Activated CD8-positive, alpha-beta T cell treated with anti-CD3 and anti-CD28 coated beads for 36 hours (primary cell): ENCODE results near the gene TMEM42. TPM values are rescaled to one million over a fixed set of nuclear protein-coding genes. Genes with fewer than 3 reads are reported as not detected.

Source experiments
- ATAC-seq: fragments of 200-7000 bp; cut with Tn5 transposase; one replicate; pipeline ENCODE4 v1.10.0; 2021; ENCODE audit warnings: mild to moderate bottlenecking, moderate library complexity
- CTCF ChIA-PET: fragments of 350-600 bp; sonication (Branson Sonifier 250); formaldehyde crosslinking; loops from one replicate; lab custom pipeline; 2021; ENCODE audit warnings: antibody characterized with exemption; lab: Charles Lee
- POLR2A ChIA-PET: fragments of 350-600 bp; sonication (Branson Sonifier 250); formaldehyde crosslinking; loops from one replicate; lab custom pipeline; 2021; ENCODE audit warnings: antibody characterized with exemption; lab: Charles Lee
- DNase-seq: peaks from one replicate; pipeline ENCODE4 v3.0.0-alpha.2; 2020
- H3K27ac Mint-ChIP-seq: one replicate; pipeline ENCODE4 v1.8.0; 2021; ENCODE audit warnings: mild to moderate bottlenecking, mixed read lengths
- H3K27me3 Mint-ChIP-seq: one replicate; pipeline ENCODE4 v1.8.0; 2021; ENCODE audit warnings: mixed read lengths
- H3K36me3 Mint-ChIP-seq: one replicate; pipeline ENCODE4 v1.8.0; 2021; ENCODE audit warnings: low read depth, mixed read lengths
- H3K4me1 Mint-ChIP-seq: one replicate; pipeline ENCODE4 v1.8.0; 2021; ENCODE audit warnings: low read depth, mixed read lengths
- H3K4me3 Mint-ChIP-seq: one replicate; pipeline ENCODE4 v1.8.0; 2021; ENCODE audit warnings: mild to moderate bottlenecking, moderate library complexity, mixed read lengths
- H3K9me3 Mint-ChIP-seq: one replicate; pipeline ENCODE4 v1.8.0; 2021; ENCODE audit warnings: mixed read lengths
- intact Hi-C: fragments of 100-400 bp; cut with micrococcal nuclease; formaldehyde crosslinking; loops from one replicate; pipeline ENCODE4 v1.10.0; 2022
- total RNA-seq, 2 experiments: library from RNA; stranded (reverse); gene quantifications; one replicate each; pipeline ENCODE4 v1.2.3, GENCODE V29; 2021
- TF ChIP-seq, protein P1 (sequence below): fragments of 200-600 bp; IDR thresholded peaks from one replicate; pipeline ENCODE4 v1.8.0; 2022; ENCODE audit warnings: antibody characterized with exemption, mild to moderate bottlenecking

Gene TMEM42
- total RNA-seq, 2 experiments from 2014 or later, result 11.3 to 11.8 TPM

GRCh38 chr3:44890852-44891251 lies 29.1 kb downstream of the TMEM42 start:
- intact Hi-C loops, result no loop called here
- Mint-ChIP-seq H3K36me3 (no peaks in the 10 kb centered on the region), H3K4me1 (no peaks in the 10 kb centered on the region), H3K9me3 (no peaks in the 10 kb centered on the region), H3K4me3 (no peak overlapping the region), H3K27ac (no peak overlapping the region), H3K27me3 (peaks cover 4% of the 10 kb centered on the region)
- ChIA-PET POLR2A (interaction anchor here (1.7 kb wide), 1 partner anchor 13 kb away, joined by 3 read pairs; no protein-coding TSS in a partner anchor), CTCF (interaction anchor here (1.3 kb wide), 1 partner anchor 358 kb away, joined by 3 read pairs; no protein-coding TSS in a partner anchor)
- no peak for DNase-seq
- ATAC-seq, result no peak
- TF ChIP-seq, protein P1, sequence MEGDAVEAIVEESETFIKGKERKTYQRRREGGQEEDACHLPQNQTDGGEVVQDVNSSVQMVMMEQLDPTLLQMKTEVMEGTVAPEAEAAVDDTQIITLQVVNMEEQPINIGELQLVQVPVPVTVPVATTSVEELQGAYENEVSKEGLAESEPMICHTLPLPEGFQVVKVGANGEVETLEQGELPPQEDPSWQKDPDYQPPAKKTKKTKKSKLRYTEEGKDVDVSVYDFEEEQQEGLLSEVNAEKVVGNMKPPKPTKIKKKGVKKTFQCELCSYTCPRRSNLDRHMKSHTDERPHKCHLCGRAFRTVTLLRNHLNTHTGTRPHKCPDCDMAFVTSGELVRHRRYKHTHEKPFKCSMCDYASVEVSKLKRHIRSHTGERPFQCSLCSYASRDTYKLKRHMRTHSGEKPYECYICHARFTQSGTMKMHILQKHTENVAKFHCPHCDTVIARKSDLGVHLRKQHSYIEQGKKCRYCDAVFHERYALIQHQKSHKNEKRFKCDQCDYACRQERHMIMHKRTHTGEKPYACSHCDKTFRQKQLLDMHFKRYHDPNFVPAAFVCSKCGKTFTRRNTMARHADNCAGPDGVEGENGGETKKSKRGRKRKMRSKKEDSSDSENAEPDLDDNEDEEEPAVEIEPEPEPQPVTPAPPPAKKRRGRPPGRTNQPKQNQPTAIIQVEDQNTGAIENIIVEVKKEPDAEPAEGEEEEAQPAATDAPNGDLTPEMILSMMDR, result no peak

GRCh38 chr3:44892689-44893088 lies 31.0 kb downstream of the TMEM42 start:
- no peaks in the 10 kb centered on the region for H3K36me3 Mint-ChIP-seq
- DNase-seq (no peak), ATAC-seq (no peak)
- CTCF ChIA-PET, result no interaction called here
- H3K27me3 Mint-ChIP-seq, result no peaks in the 10 kb centered on the region
- H3K4me3 Mint-ChIP-seq, result no peak overlapping the region
- H3K27ac Mint-ChIP-seq, result no peak overlapping the region
- H3K9me3 Mint-ChIP-seq, result no peaks in the 10 kb centered on the region
- H3K4me1 Mint-ChIP-seq, result no peaks in the 10 kb centered on the region
- POLR2A ChIA-PET, result no interaction called here
- TF ChIP-seq, protein P1, result no peak
- intact Hi-C loops, result no loop called here

- intact Hi-C loops, result no loop called here
- CTCF ChIA-PET, result no interaction called here
- H3K9me3 Mint-ChIP-seq, result no peaks in the 10 kb centered on the region
- DNase-seq, result no peak
- no peaks in the 10 kb centered on the region for H3K27me3 Mint-ChIP-seq
- POLR2A ChIA-PET, result no interaction called here
- no peaks in the 10 kb centered on the region for H3K4me1 Mint-ChIP-seq
- H3K36me3 Mint-ChIP-seq, result no peaks in the 10 kb centered on the region
- H3K27ac Mint-ChIP-seq, result no peak overlapping the region
- no peak for ATAC-seq
- no peak overlapping the region for H3K4me3 Mint-ChIP-seq
- TF ChIP-seq, protein P1, result no peak
Observed at GRCh38 chr3:44893097-44893496, 31.4 kb downstream of the TMEM42 start.

GRCh38 chr3:44894485-44894884 lies 32.8 kb downstream of the TMEM42 start:
- ATAC-seq (no peak), DNase-seq (no peak)
- intact Hi-C loops, result no loop called here
- no peaks in the 10 kb centered on the region for H3K9me3 Mint-ChIP-seq
- H3K36me3 Mint-ChIP-seq, result no peaks in the 10 kb centered on the region
- no peak overlapping the region for H3K4me3 Mint-ChIP-seq
- peaks cover 1% of the 10 kb centered on the region for H3K27me3 Mint-ChIP-seq
- ChIA-PET POLR2A (no interaction called here), CTCF (no interaction called here)
- H3K27ac Mint-ChIP-seq, result no peak overlapping the region
- no peaks in the 10 kb centered on the region for H3K4me1 Mint-ChIP-seq
- TF ChIP-seq, protein P1, result no peak

- H3K4me3 Mint-ChIP-seq, result no peak overlapping the region
- peaks cover 10% of the 10 kb centered on the region for H3K27me3 Mint-ChIP-seq
- no peaks in the 10 kb centered on the region for H3K4me1 Mint-ChIP-seq
- no peak for ATAC-seq
- H3K36me3 Mint-ChIP-seq, result no peaks in the 10 kb centered on the region
- no peak overlapping the region for H3K27ac Mint-ChIP-seq
- POLR2A ChIA-PET, result no interaction called here
- no peaks in the 10 kb centered on the region for H3K9me3 Mint-ChIP-seq
- intact Hi-C loops, result no loop called here
- TF ChIP-seq, protein P1, result no peak
- CTCF ChIA-PET, result no interaction called here
- no peak for DNase-seq
Observed at GRCh38 chr3:44896440-44896839, 34.7 kb downstream of the TMEM42 start.
